H1 (cell line): ENCODE data around the gene HSD17B2. TPM values are rescaled to one million over a fixed set of nuclear protein-coding genes. Genes with fewer than 3 reads are reported as not detected.

ENCODE experiments used
- CTCF ChIA-PET: fragments of 300-600 bp; sonication (Branson Sonifier 250); formaldehyde crosslinking; loops from one replicate; lab custom pipeline; 2021; ENCODE audit not compliant: partially characterized antibody; lab: Charles Lee
- POLR2A ChIA-PET: fragments of 300-600 bp; sonication (Branson Sonifier 250); formaldehyde crosslinking; loops from one replicate; lab custom pipeline; 2021; ENCODE audit warnings: inconsistent platforms; ENCODE audit not compliant: partially characterized antibody; lab: Charles Lee
- DNase-seq, 2 experiments: peaks; one replicate each; pipeline versions ENCODE4 v3.0.0 to v3.0.0-alpha.2; 2010 to 2022; ENCODE audit warnings: low spot score in 2 of 2, low read depth in 1 of 2, mixed read lengths in 1 of 2
- FAIRE-seq: peaks from 2 replicates; lab custom pipeline; 2011; peaks lifted over from hg19 to GRCh38; lab: Jason Lieb, UNC
- H2AFZ ChIP-seq: 2 replicates; pipeline ENCODE4 v1.8.1; 2012; ENCODE audit warnings: low read length, inconsistent platforms
- H2AK5ac ChIP-seq: 2 replicates; pipeline ENCODE4 v1.6.1; 2013; ENCODE audit warnings: low read depth, low read length
- H2BK120ac ChIP-seq: replicated peaks from 2 replicates; pipeline ENCODE3; 2013; ENCODE audit warnings: low read depth, low read length, inconsistent platforms
- H2BK12ac ChIP-seq: 2 replicates; pipeline ENCODE4 v1.6.1; 2013; ENCODE audit warnings: low read depth, low read length
- H2BK15ac ChIP-seq: 2 replicates; pipeline ENCODE4 v1.6.1; 2013; ENCODE audit warnings: low read length
- H2BK20ac ChIP-seq: 2 replicates; pipeline ENCODE4 v1.6.1; 2013; ENCODE audit warnings: low read length
- H2BK5ac ChIP-seq: 2 replicates; pipeline ENCODE4 v1.6.1; 2013; ENCODE audit warnings: low read depth, low read length
- H3K14ac ChIP-seq: 2 replicates; pipeline ENCODE4 v1.6.1; 2013; ENCODE audit warnings: inconsistent platforms; ENCODE audit not compliant: insufficient read length
- H3K18ac ChIP-seq: 2 replicates; pipeline ENCODE4 v1.6.1; 2013; ENCODE audit warnings: low read length; ENCODE audit errors: extremely low read depth
- H3K23ac ChIP-seq: 2 replicates; pipeline ENCODE4 v1.6.1; 2013; ENCODE audit warnings: inconsistent platforms; ENCODE audit not compliant: insufficient read length
- H3K23me2 ChIP-seq: 2 replicates; pipeline ENCODE4 v1.6.1; 2013; ENCODE audit warnings: low read depth, low read length
- H3K27ac ChIP-seq: 2 replicates; pipeline ENCODE4 v1.6.1; 2011; ENCODE audit warnings: low read depth, low read length, inconsistent platforms
- H3K27me3 ChIP-seq, 4 experiments: replicated peaks in 1 of 4; 1 replicate in 1 of 4; 2 replicates in 3 of 4; pipeline versions ENCODE4 v1.6.1 to v1.8.1; 2011 to 2013; ENCODE audit warnings: low read length in 3 of 4, mild to moderate bottlenecking in 3 of 4, inconsistent platforms in 2 of 4, mixed read lengths in 2 of 4, moderate library complexity in 1 of 4; ENCODE audit not compliant: control insufficient read depth in 3 of 4, insufficient read depth in 3 of 4; ENCODE audit errors: extremely low read depth in 1 of 4
- H3K36me3 ChIP-seq, 4 experiments: 2 replicates each; pipeline versions ENCODE4 v1.6.1 to v1.8.1; 2011 to 2013; ENCODE audit warnings: mild to moderate bottlenecking in 4 of 4, low read length in 3 of 4, moderate library complexity in 2 of 4, control low read depth in 1 of 4, inconsistent platforms in 1 of 4; ENCODE audit not compliant: insufficient read depth in 4 of 4, control insufficient read depth in 2 of 4
- H3K4ac ChIP-seq: replicated peaks from 2 replicates; pipeline ENCODE3; 2013; ENCODE audit warnings: low read length, low read depth, mixed read lengths, inconsistent platforms; ENCODE audit not compliant: insufficient read length
- H3K4me1 ChIP-seq, 4 experiments: replicated peaks in 1 of 4; 1 replicate in 1 of 4; 2 replicates in 3 of 4; pipeline versions ENCODE4 v1.6.1 to v1.8.1; 2011 to 2013; ENCODE audit warnings: low read length in 3 of 4, inconsistent platforms in 2 of 4, mixed read lengths in 1 of 4; ENCODE audit not compliant: insufficient read depth in 4 of 4, control insufficient read depth in 3 of 4
- H3K4me2 ChIP-seq, 2 experiments: 2 replicates each; pipeline versions ENCODE4 v1.6.1 to v1.8.1; 2011 to 2013; ENCODE audit warnings: low read depth in 2 of 2, low read length in 2 of 2, control low read depth in 1 of 2, inconsistent platforms in 1 of 2, mild to moderate bottlenecking in 1 of 2; ENCODE audit not compliant: insufficient read depth in 1 of 2
- H3K4me3 ChIP-seq, 4 experiments: fragments of 200-600, 300-600 bp in 1 of 4; sonication (generic), shearing (Covaris generic), sonication (Bioruptor Twin) in 1 of 4; 2 replicates each; pipeline versions ENCODE4 v1.5.1 to v1.8.1; 2011 to 2016; ENCODE audit warnings: low read length in 4 of 4, low read depth in 3 of 4, control low read depth in 2 of 4, inconsistent platforms in 2 of 4, mild to moderate bottlenecking in 2 of 4, mixed read lengths in 1 of 4, moderate library complexity in 1 of 4; ENCODE audit not compliant: insufficient read depth in 2 of 4; ENCODE audit errors: extremely low read depth in 1 of 4
- H3K56ac ChIP-seq: replicated peaks from 2 replicates; pipeline ENCODE3; 2013; ENCODE audit warnings: low read depth, mild to moderate bottlenecking, mixed read lengths, low read length, inconsistent platforms; ENCODE audit not compliant: insufficient read length
- H3K79me1 ChIP-seq: 2 replicates; pipeline ENCODE4 v1.6.1; 2013; ENCODE audit warnings: low read depth, low read length, control low read depth
- H3K79me2 ChIP-seq, 2 experiments: 2 replicates each; pipeline versions ENCODE4 v1.6.1 to v1.8.1; 2012 to 2013; ENCODE audit warnings: low read length in 2 of 2, mild to moderate bottlenecking in 2 of 2, inconsistent platforms in 1 of 2; ENCODE audit not compliant: insufficient read depth in 2 of 2, control insufficient read depth in 1 of 2
- H3K9ac ChIP-seq, 4 experiments: replicated peaks in 1 of 4; 1 replicate in 1 of 4; 2 replicates in 3 of 4; pipeline versions ENCODE4 v1.6.1 to v1.8.1; 2011 to 2013; ENCODE audit warnings: low read depth in 3 of 4, low read length in 3 of 4, control low read depth in 2 of 4, mild to moderate bottlenecking in 2 of 4, moderate library complexity in 2 of 4, inconsistent platforms in 1 of 4; ENCODE audit errors: extremely low read depth in 1 of 4
- H3K9me3 ChIP-seq, 2 experiments: 2 replicates each; pipeline versions ENCODE4 v1.6.1 to v1.8.1; 2012 to 2013; ENCODE audit warnings: mild to moderate bottlenecking in 2 of 2, moderate library complexity in 2 of 2, control low read depth in 1 of 2, inconsistent platforms in 1 of 2, low read depth in 1 of 2, low read length in 1 of 2, mixed read lengths in 1 of 2; ENCODE audit not compliant: insufficient read depth in 2 of 2
- H4K20me1 ChIP-seq, 2 experiments: replicated peaks in 1 of 2; 2 replicates each; pipeline versions ENCODE3 to v1.8.1; 2011 to 2013; ENCODE audit warnings: inconsistent platforms in 2 of 2, low read length in 2 of 2, mild to moderate bottlenecking in 1 of 2; ENCODE audit not compliant: insufficient read depth in 2 of 2, control insufficient read depth in 1 of 2
- H4K5ac ChIP-seq: 2 replicates; pipeline ENCODE4 v1.6.1; 2013; ENCODE audit warnings: low read length, low read depth, mixed read lengths, inconsistent platforms; ENCODE audit not compliant: insufficient read length
- H4K8ac ChIP-seq: 2 replicates; pipeline ENCODE4 v1.8.0; 2013; ENCODE audit warnings: mild to moderate bottlenecking, moderate library complexity, low read length, inconsistent platforms; ENCODE audit not compliant: insufficient read depth; ENCODE audit errors: extremely low read depth
- H4K91ac ChIP-seq: replicated peaks from 2 replicates; pipeline ENCODE3; 2013; ENCODE audit warnings: low read length, mixed read lengths, inconsistent platforms; ENCODE audit not compliant: insufficient read length
- BACH1 ChIP-seq: IDR thresholded peaks from 2 replicates; pipeline ENCODE4 v1.6.1; 2012; ENCODE audit warnings: low read length, improper control_type of control experiment
- BCL11A ChIP-seq, 2 experiments: IDR thresholded peaks; one replicate each; pipeline ENCODE4 v1.6.1; 2011; ENCODE audit warnings: low read depth in 2 of 2, low read length in 2 of 2, mild to moderate bottlenecking in 2 of 2
- GTF2F1 ChIP-seq: IDR thresholded peaks from 2 replicates; pipeline ENCODE4 v1.6.1; 2012; ENCODE audit warnings: low read depth, low read length, improper control_type of control experiment, borderline replicate concordance
- NRF1 ChIP-seq: IDR thresholded peaks from 2 replicates; pipeline ENCODE4 v1.6.1; 2011; ENCODE audit warnings: mild to moderate bottlenecking, low read depth, low read length, improper control_type of control experiment
- SIX5 ChIP-seq: IDR thresholded peaks from 2 replicates; pipeline ENCODE4 v1.6.1; 2011; ENCODE audit warnings: mild to moderate bottlenecking, low read depth, low read length
- SP1 ChIP-seq: IDR thresholded peaks from 2 replicates; pipeline ENCODE4 v1.6.1; 2011; ENCODE audit warnings: low read depth, low read length
- WGBS, 2 experiments: shearing (Covaris generic) in 1 of 2; methylation state at CpG; one replicate each; pipeline versions ENCODE4 v1.1.6 to v1.1.7; 2013 to 2015; ENCODE audit warnings: low lambda C conversion rate in 2 of 2, mixed read lengths in 2 of 2, inconsistent platforms in 1 of 2, low coverage in 1 of 2, missing lambda C conversion rate in 1 of 2; ENCODE audit not compliant: insufficient replicate concordance in 2 of 2, insufficient coverage in 1 of 2, insufficient read length in 1 of 2; ENCODE audit errors: extremely low coverage in 1 of 2, missing lambda C conversion rate in 1 of 2; 5-methylcytosine and 5-hydroxymethylcytosine counted together
- polyA plus RNA-seq, 7 experiments: library from polyadenylated mRNA; depleted of rRNA in 3 of 7; stranded (reverse) in 5 of 7; unstranded in 2 of 7; fragments of >200 nt in 5 of 7; fragments of 200-250 nt in 2 of 7; gene quantifications; 1 replicate in 5 of 7; 2 replicates in 1 of 7; 4 replicates in 1 of 7; pipeline versions ENCODE4 v1.2.1 to v1.2.3, GENCODE V29; 2011 to 2013; ENCODE audit warnings: missing spikeins in 2 of 7, mixed read lengths in 2 of 7
- total RNA-seq: library from RNA; stranded (reverse); fragmentation: NEBNext Ultra II Directional; extraction: Animal tissue kit (Norgen Biotek cat#: 25700); gene quantifications from 2 replicates; pipeline ENCODE4 v1.2.1, GENCODE V29; 2021

Gene HSD17B2
- total and polyA plus RNA-seq, 2 of the 8 experiments (the other 6 are each of a cell fraction or from before 2014, with no cell fraction given), result not detected

DNA sequence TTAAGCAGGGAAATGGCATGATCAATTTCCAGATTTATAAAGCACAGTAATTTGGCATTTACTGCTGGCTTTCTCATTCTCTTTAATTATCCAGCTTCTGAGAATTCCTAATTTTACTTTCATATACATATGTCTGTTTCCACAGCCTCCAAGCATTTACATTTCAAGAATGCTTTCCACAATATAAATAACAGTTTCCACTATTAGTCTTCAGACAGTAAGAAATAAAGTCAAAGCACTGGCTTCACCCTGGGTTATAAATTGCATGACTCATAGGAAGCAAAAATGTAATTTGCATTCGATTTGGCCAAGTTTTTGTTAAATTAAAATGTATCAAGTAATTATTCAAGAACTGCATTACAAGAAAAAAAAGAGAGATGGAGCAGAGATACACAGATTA, 81.5 kb downstream of the HSD17B2 start:
- WGBS, 2 experiments, result 70% methylated on average over 1 of the region's 1 CpG; no CpG with 5 or more reads in 1 of the 2 experiments
- no peaks in the 10 kb centered on the region for H3K23me2 ChIP-seq
- H2AK5ac ChIP-seq, result no peak overlapping the region
- no peak overlapping the region for H3K18ac ChIP-seq
- no peak overlapping the region for H2BK12ac ChIP-seq
- no peaks in the 10 kb centered on the region for H3K79me1 ChIP-seq
- ChIA-PET CTCF (no interaction called here), POLR2A (no interaction called here)
- no peak overlapping the region for H3K4ac ChIP-seq
- H4K5ac ChIP-seq, result no peak overlapping the region
- FAIRE-seq, result no peak
- DNase-seq, result no peak
- H3K9ac ChIP-seq, result no peak overlapping the region
- H4K91ac ChIP-seq, result no peak overlapping the region
- no peak for TF ChIP-seq SIX5
- TF ChIP-seq SP1, result no peak
- no peak for TF ChIP-seq BACH1
- TF ChIP-seq GTF2F1, result no peak
- no peak for TF ChIP-seq BCL11A (IDR thresholded peaks at IDR 0.05; ENCODE audit: low read depth in 2 of 2, low read length in 2 of 2)
- no peak for TF ChIP-seq NRF1
- no peak overlapping the region for H2BK5ac ChIP-seq
- H3K4me1 ChIP-seq, result no peaks in the 10 kb centered on the region
- no peak overlapping the region for H3K14ac ChIP-seq
- no peak overlapping the region for H2BK20ac ChIP-seq
- no peaks in the 10 kb centered on the region for H3K27me3 ChIP-seq
- no peak overlapping the region for H3K23ac ChIP-seq
- H3K4me2 ChIP-seq, result no peak overlapping the region
- H3K56ac ChIP-seq, result no peak overlapping the region
- H3K79me2 ChIP-seq, result no peaks in the 10 kb centered on the region
- H3K36me3 ChIP-seq, result no peaks in the 10 kb centered on the region
- no peak overlapping the region for H3K4me3 ChIP-seq
- no peaks in the 10 kb centered on the region for H3K9me3 ChIP-seq
- no peak overlapping the region for H2BK120ac ChIP-seq
- H3K27ac ChIP-seq, result no peak overlapping the region
- no peak overlapping the region for H4K8ac ChIP-seq
- no peak overlapping the region for H2BK15ac ChIP-seq
- no peaks in the 10 kb centered on the region for H4K20me1 ChIP-seq
- H2AFZ ChIP-seq, result no peak overlapping the region
